Measurements from ENCODE around the gene ZBTB16.

ZBTB16 gene

DNA sequence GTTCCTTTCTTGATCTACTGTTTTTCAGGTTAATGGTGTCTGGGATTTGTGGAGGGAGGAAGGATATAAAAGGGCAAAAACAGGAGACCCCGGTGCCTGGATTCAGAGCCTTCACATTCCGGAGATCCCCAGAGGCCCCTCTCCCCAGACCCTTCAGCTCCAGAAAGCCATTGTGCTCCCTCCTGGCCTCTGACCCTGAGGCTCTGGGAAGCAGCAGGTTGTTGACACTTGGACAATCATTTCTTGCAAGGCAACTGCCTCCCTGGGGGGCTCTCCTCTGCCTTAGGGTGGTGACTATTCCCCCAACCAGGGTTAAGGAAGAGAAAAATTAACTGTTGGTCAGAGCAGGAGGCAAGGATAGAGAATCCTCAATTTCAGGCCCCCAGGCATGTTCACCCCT, 149.8 kb downstream of the ZBTB16 start:
- DNase-seq (ENCODE audit: low read depth in 2 of 2): no peak

- no peak for DNase-seq (ENCODE audit: low read depth in 2 of 2)
Observed at GRCh38 chr11:114209904-114210303, 150.4 kb downstream of the ZBTB16 start.

GRCh38 chr11:114211444-114212121, 152.1 kb downstream of the ZBTB16 start:
- DNase-seq (ENCODE audit: low read depth in 2 of 2): no peak

DNA sequence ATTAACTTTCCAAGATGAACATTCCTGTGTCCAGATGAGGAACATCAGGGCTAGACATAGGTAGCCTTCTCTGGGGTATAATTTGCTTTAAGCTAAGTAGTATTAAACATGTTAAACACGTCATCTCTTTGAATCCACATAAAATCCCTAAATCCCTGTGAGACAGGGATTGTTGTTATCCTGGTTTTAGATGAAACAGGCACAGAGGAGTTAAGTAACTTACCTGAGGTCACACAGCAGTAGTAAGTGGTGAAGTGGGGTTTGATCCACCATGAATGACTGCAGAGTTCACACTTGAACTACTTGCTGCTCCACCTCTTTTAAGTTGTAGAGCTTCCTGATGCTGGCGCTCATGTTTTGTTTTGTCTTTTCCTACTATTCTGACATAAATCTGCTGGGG, 154.1 kb downstream of the ZBTB16 start:
- DNase-seq (ENCODE audit: low read depth in 2 of 2): no peak

DNA sequence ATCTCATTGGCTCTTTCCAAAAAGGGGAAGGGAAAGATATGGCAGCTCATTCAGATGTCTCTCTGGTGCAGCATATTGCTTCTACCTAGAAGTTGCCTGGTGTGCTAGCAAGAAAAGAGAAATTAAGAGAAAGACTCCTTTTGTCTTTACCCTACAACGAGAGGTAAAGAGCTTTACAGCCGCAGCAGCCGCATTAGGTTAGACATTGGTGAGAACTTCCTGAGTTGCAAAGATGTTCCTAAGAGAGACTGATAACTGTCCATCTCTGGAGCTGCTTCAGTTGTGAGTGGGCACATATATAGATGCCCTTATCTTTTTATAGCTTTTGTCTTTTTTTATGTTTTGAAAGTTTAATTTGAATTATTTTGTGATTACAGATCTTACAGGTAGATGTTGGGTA, 155.9 kb downstream of the ZBTB16 start:
- no peak for DNase-seq (ENCODE audit: low read depth in 2 of 2)

- no peak for DNase-seq (ENCODE audit: low read depth in 2 of 2)
Observed at GRCh38 chr11:114215871-114216795, 156.6 kb downstream of the ZBTB16 start.

GRCh38 chr11:114216796-114217180, 157.3 kb downstream of the ZBTB16 start:
- no peak for DNase-seq (ENCODE audit: low read depth in 2 of 2)

- DNase-seq (ENCODE audit: low read depth in 2 of 2): no peak
Observed at GRCh38 chr11:114218508-114218907, 159.0 kb downstream of the ZBTB16 start.

- no peak for DNase-seq (ENCODE audit: low read depth in 2 of 2)
Observed at GRCh38 chr11:114219559-114220349, 160.2 kb downstream of the ZBTB16 start.

GRCh38 chr11:114221037-114221436, 161.5 kb downstream of the ZBTB16 start:
- no peak for DNase-seq (ENCODE audit: low read depth in 2 of 2)

- DNase-seq (ENCODE audit: low read depth in 2 of 2): no peak
Observed at GRCh38 chr11:114225661-114226060, 166.2 kb downstream of the ZBTB16 start.

DNA sequence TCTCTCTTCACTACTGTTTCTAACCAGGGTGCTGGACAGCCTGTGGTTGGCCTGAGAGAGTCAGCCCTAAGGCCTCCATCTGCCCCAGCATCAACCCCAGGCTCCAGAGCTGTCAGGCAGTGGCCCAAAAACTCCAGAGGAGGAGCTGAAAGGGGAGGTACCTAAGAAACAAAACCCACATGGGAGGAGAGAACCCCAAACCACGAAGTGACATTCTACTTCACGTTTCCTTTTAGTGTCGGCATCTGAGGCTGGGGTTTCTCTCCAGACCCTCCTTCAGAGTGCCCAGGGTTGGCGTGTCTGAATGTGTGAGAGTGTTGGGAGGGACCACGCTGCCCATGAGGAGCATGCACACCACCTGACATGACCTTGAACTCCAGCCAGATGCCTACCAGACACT, 166.8 kb downstream of the ZBTB16 start:
- no peak for DNase-seq (ENCODE audit: low read depth in 2 of 2)

DNA sequence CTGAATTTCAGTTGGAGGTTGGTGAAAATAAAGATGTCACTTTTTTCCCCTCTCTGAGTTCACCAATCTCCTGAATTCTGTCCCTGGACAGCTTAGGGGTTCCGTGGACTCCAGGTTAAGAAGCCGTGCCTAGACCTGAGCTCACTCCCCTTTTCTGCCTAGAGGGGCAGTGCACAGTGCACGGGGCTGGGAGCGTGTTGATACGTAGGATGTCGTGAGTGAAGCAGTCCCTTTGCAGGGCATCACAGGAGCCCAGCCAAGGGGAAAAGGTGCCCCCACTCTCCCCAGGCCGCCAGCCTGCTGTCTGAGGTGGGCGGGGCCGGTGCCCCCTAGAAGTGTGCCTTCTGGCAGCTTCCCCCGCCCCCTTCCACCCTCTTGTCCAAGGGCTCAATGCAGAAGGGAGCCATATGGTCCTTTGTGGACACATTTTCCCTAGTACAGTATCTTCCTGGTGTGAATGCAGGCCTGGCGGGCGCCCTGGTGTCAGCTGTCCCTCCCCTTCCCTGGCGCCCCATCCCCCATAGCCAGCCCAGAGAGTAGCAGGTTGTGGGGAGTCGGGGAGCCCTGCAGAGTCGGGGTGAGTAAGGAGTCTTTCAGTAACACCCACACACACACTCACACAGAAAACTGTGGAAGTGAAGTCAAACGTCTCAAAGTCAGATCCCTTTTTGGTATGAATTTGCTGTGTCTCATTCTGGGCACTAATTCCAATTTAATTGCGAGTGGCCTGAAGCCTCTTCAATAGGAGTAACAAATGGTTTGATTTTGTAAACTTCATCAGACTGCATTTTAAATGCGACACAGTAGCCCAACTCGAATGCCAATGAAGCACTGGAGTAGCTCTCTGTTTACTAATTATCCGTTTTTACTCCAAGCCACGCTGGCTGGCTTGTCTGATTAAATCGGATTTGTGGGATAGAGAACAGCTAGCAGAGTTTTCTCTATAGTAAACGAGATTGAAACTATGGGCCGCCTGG, 169.2 kb downstream of the ZBTB16 start:
- DNase-seq (ENCODE audit: low read depth in 2 of 2): no peak

GRCh38 chr11:114230031-114230704, 170.7 kb downstream of the ZBTB16 start:
- DNase-seq (ENCODE audit: low read depth in 2 of 2): no peak

DNA sequence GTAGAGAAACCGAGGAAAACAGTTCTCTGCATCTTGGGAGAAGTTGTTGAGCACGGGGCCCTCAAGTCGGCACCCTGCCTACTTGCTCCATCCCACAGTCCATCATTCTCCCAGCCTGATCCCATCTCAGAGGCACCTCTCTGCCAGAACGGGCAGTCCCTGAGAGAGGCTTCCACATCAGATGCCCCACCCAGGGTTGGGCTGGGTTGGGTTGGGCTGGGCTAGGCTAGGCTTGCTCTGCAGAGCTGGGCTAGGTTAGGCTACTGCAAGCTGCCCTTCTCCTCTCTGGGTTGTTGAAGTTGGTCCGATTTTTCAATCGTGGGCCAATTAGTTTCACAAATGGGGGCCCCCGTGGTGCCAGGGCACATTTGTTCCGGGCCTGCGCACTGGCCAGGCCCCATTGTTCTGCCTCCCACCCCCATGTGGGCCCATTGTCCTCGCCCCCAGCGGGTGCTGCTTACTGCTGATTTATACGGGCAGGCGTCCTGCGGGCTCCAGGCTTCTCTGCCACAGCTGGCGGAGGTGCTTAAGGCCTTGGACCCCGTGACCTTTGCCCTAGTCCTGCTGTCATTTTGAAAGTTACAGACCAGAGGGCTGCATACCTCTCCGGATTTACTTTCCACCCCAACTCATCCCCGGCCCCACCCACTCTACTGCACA, 173.0 kb downstream of the ZBTB16 start:
- DNase-seq (ENCODE audit: low read depth in 2 of 2): no peak

- DNase-seq (ENCODE audit: low read depth in 2 of 2): no peak
Observed at GRCh38 chr11:114233755-114234154, 174.2 kb downstream of the ZBTB16 start.

DNA sequence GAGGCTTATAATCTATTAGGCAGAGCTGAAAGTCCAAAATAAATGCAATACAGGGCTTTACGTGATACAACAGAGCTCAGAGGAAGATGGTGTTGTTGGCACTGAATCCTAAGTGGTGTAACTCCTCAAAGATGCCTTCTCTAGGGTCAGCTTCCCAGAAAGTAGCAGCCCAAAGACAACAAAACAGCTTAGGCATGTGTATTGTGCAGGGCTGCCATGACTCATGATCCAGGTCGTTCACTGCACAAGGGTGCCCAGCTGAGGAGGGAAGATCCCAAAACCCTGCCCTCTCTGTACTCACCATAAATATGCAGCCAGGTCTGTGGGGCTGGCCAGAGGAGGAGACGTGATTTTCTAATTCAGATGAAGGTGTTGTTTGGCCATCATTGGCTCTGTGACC, 177.3 kb downstream of the ZBTB16 start:
- no peak for DNase-seq (ENCODE audit: low read depth in 2 of 2)

DNA sequence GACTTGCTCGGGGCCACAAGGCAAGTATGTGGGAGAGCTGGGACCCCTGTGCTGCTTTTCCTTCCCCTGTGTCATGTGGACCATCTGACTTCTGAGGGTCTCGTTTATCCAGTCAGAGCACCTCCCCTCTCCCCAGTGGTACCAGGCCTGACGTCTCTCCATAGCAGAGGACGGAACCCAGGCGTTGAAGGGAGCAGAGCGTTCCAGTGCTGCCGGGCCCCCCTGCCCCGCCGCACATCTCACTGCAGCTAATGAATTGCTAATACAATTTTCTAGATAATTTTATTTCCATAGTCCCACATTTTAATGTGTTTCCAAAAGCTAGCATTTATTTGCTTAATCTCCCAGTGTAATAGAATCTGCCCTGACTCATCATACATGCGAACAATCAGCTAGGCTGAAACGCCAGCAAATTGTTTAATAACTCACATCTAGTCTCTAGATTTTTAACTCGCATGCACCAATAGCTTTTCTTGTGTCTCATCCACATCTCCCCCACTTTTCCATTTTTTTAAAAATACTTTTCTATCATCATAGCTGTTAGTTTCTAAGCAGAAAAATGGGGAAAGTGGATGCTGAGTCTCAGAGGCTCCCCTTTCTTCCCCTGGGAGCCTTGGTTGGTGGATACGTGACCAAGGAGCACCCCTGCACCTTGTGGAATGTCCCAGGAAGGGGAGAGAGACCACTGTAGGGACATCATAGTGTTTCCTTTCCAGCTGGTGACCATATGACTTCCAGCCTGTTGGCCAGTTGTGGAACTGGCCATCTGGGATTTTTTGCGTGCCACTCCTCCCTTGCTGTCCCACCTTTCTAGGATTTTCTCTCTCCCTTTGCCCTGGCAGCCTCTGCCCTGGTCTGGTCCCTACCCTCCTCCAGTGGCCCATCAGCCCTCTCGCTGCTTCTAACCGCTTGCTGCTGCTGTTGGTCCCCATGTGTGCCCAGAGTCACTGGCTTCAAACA, 178.1 kb downstream of the ZBTB16 start:
- DNase-seq (ENCODE audit: low read depth in 2 of 2): no peak

GRCh38 chr11:114239753-114240161, 180.2 kb downstream of the ZBTB16 start:
- DNase-seq (ENCODE audit: low read depth in 2 of 2): no peak
